ENCODE results near the gene ASPG. TPM values are rescaled to one million over a fixed set of nuclear protein-coding genes. Genes with fewer than 3 reads are reported as not detected.
"Not testable (repeated sequence)": the region's sequence is repeated elsewhere in the genome, so short reads cannot be mapped to it uniquely, and the experiment has no call there.

ASPG gene
- total and polyA plus RNA-seq, 2 donors: 2.2 to 2.7 TPM

DNA sequence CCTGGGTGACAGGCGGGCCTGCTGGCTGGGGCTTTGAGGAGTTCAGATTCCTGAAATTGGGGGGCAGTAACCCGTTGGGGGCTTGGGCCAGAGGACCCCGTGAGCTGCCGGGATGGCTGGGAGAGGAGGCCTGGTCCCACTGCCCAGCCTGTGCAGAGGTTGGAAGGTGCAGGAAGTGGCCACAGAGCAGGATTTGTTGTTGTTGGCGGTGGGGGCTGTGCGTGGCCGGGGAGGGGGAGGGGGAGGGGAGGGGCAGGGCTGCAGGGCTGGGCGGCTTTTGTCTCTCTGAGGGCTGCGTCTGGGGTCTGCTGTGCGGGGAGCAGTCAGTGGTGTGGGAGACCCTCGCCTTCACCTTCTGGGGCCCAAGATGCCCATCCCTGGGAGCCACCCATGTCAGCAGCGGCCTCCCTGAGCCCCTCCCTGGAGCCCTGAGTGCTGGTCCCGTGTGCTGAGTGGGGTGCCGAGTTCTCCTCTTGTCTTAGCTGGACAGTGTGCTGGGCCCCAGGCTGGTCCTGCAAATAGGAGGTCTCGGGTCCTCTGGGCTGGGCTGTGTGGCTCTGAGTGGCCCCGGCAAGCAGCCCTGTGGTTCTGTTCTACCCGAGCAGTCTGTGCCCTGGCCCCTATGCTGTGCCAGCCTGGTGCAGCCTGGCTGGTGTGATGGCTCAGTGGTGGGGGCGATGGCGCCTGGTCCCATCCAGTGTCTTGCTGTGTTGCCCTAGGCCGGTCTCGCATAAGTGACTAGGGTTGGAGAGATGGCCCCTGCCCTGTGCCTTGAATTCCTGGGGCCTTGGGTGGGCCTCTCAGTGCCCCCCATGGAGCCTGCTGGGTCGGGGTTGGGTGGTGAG lies 63.2 kb downstream of the ASPG start:
- Histone ChIP-seq H3K4me3 (ENCODE audit: low read depth, low read length) (no peak overlapping the region), H3K36me3 (ENCODE audit: insufficient read depth) (no peaks in the 10 kb centered on the region), H3K4me1 (ENCODE audit: insufficient read depth) (no peaks in the 10 kb centered on the region), H3K27ac (ENCODE audit: low read depth) (no peak overlapping the region)
- 75% methylated on average over 22 of the region's 22 CpGs for WGBS
- DNase-seq (ENCODE audit: extremely low spot score): no peak

DNA sequence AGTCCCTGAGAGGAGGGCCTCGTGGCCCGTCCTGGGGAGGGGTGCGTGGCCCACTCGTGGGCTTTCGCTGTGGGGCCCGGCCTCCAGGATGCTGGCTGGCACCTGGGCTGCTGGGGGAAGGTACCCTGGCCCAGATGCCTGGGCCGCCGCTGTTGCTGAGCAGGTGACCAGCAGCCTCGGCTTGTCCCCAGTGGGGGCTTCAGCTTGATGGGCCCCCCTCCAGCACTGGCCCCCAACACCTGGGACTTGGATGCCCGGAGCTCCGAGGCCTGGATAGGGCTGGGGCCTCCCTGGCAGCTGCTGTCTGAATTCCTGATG lies 63.7 kb downstream of the ASPG start:
- WGBS: 90% methylated on average over 11 of the region's 11 CpGs
- no peak for DNase-seq (ENCODE audit: extremely low spot score)
- Histone ChIP-seq H3K4me3 (ENCODE audit: low read depth, low read length) (no peak overlapping the region), H3K36me3 (ENCODE audit: insufficient read depth) (no peaks in the 10 kb centered on the region), H3K4me1 (ENCODE audit: insufficient read depth) (no peaks in the 10 kb centered on the region), H3K27ac (ENCODE audit: low read depth) (no peak overlapping the region)

DNA sequence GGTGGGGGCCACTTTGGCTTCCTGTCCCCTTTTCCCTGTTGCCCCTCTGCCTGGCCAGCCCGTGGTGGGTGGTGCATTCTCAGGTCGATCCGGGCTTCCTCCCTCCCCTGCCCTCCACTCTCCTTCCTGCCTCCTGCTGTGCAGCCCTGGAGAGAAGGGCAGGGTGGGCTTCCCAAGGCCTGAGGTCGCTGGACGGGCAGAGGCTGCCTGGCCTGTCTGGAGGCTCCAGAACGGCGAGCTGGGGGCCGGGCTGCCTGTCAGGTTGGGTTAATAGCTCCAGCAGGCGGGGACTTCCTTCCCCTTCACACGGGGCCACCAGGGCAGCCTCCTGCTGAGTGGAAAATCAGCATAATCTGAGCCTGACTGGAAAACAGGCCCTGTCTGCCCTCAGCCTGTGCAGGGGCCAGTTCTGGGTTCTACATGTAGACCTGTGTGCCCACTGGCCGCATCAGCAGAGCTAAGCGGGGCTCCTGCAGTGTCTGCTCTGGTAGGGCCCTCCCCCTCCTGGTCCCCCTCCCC lies 64.2 kb downstream of the ASPG start:
- DNase-seq (ENCODE audit: extremely low spot score): no peak
- Histone ChIP-seq H3K4me3 (ENCODE audit: low read depth, low read length) (no peak overlapping the region), H3K36me3 (ENCODE audit: insufficient read depth) (no peaks in the 10 kb centered on the region), H3K4me1 (ENCODE audit: insufficient read depth) (no peaks in the 10 kb centered on the region), H3K27ac (ENCODE audit: low read depth) (no peak overlapping the region)
- WGBS: 41% methylated on average over 12 of the region's 12 CpGs

DNA sequence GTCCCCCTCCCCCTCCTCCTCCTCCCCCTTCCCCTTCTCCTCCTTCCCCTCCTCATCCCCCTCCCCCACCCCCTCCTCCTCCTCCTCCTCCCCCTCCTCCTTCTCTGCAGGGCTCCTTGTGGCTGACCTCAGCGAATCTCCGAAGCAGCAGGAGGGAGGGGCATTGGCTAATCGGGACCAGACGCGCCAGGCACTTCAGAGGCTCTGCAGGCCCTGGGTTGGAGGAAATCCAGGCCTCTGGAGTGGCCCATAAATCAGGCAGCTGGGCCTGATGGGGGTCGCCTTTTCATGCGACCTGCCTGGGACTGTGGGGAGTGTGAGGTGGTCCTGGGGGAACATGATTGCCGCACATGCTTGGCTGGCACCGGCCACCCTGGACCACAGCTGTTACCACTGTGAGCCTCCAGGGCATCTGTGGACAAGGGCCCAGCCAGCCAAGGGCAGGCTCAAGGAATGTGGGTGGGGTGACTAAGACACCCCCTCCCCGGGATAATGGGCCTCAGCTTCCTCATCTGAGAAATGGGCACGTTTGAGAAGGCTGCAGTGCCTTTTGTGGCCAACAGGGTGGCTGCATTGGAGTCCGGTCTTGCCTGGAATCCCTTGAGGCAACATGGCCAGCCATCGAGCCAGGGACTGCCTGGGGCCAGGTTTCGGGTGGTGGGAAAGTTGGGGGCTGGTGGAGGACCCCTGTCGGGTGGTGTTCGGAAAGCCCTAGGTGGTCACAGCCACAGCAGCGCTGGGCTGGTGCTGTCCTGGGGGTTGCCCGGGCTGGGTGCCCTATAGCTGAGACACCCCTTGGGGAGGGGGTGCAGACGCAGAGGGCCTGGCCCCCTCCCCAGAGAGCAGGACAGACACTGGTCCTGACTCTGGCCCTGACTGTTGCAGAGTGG lies 64.9 kb downstream of the ASPG start:
- no peaks in the 10 kb centered on the region for H3K36me3 ChIP-seq (ENCODE audit: insufficient read depth)
- WGBS: 42% methylated on average over 19 of the region's 19 CpGs
- peak; percentile 71 for DNase-seq (ENCODE audit: extremely low spot score)
- no peak overlapping the region for H3K4me3 ChIP-seq (ENCODE audit: low read depth, low read length)
- no peaks in the 10 kb centered on the region for H3K4me1 ChIP-seq (ENCODE audit: insufficient read depth)
- H3K27ac ChIP-seq (ENCODE audit: low read depth): no peak overlapping the region

DNA sequence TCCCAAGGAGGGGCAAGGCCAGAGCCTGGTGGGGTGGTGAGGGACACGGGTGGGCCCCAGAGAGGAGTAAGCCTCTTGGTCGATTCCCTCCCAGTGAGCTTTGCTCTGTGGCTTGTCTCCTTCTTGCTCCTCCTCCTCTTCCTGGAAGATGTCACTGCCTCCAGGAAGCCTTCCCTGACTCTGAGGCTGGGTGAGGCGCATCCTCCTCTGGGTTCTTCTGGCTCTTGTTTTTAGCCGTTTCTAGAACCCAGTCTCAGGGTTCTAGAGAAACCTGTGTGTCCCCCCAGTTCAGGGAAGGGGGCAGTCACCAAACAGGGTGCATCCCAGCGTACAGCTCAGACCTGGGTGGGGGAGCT lies 65.5 kb downstream of the ASPG start:
- H3K4me3 ChIP-seq (ENCODE audit: low read depth, low read length): no peak overlapping the region
- 82% methylated on average over 5 of the region's 5 CpGs for WGBS
- no peaks in the 10 kb centered on the region for H3K4me1 ChIP-seq (ENCODE audit: insufficient read depth)
- no peaks in the 10 kb centered on the region for H3K36me3 ChIP-seq (ENCODE audit: insufficient read depth)
- DNase-seq (ENCODE audit: extremely low spot score): no peak
- H3K27ac ChIP-seq (ENCODE audit: low read depth): no peak overlapping the region

DNA sequence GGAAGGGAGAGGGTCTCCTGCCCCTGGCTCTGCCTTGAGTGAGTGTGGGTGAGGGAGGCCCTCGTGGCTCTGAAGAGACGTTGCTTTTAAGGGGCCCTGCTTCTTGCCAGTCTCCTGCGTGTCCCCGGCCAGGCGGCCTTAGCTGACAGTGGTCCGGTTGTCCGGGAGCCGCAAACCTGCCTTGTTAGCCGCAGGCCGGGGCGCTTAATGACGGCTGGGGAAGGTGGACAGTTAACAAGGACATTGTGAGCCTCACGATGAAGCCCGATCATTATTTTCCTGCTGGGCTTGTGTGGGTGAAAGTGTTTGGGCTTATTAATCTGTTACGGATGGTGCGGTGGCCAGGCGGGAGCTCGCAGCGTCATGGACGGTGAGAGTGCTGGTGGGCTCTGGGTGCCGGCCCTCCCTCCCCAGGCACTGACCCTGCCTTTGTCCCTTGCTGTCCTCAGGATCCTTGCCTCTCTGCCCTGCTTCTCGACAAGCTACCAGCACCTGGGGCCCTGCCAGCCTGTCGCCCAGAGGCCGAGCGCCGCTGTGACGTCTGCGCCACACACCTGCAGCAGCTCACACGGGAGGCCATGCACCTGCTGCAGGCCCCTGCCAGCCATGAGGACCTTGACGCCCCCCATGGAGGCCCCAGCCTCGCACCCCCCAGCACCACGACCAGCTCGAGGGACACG lies 66.2 kb downstream of the ASPG start:
- H3K36me3 ChIP-seq (ENCODE audit: insufficient read depth): no peaks in the 10 kb centered on the region
- no peak overlapping the region for H3K27ac ChIP-seq (ENCODE audit: low read depth)
- WGBS: 91% methylated on average over 34 of the region's 34 CpGs
- H3K4me3 ChIP-seq (ENCODE audit: low read depth, low read length): no peak overlapping the region
- H3K4me1 ChIP-seq (ENCODE audit: insufficient read depth): no peaks in the 10 kb centered on the region
- no peak for DNase-seq (ENCODE audit: extremely low spot score)

DNA sequence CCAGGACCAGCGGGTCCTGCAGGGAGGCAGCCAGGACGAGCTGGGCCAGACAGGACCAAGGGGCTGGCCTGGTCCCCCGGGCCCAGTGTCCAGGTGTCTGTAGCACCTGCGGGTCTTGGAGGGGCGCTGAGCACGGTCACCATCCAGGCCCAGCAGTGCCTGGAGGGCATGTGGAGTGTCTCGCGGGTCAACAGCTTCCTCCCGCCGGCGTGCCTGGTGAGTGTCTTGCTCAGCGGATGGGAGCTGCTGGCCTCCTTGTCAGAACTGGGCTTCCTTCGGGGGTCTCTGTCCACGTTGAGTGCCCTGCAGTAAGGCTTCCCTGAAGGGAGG lies 66.7 kb downstream of the ASPG start:
- H3K36me3 ChIP-seq (ENCODE audit: insufficient read depth): no peaks in the 10 kb centered on the region
- 93% methylated on average over 14 of the region's 14 CpGs for WGBS
- no peak overlapping the region for H3K4me3 ChIP-seq (ENCODE audit: low read depth, low read length)
- no peak for DNase-seq (ENCODE audit: extremely low spot score)
- H3K4me1 ChIP-seq (ENCODE audit: insufficient read depth): no peaks in the 10 kb centered on the region
- H3K27ac ChIP-seq (ENCODE audit: low read depth): no peak overlapping the region

DNA sequence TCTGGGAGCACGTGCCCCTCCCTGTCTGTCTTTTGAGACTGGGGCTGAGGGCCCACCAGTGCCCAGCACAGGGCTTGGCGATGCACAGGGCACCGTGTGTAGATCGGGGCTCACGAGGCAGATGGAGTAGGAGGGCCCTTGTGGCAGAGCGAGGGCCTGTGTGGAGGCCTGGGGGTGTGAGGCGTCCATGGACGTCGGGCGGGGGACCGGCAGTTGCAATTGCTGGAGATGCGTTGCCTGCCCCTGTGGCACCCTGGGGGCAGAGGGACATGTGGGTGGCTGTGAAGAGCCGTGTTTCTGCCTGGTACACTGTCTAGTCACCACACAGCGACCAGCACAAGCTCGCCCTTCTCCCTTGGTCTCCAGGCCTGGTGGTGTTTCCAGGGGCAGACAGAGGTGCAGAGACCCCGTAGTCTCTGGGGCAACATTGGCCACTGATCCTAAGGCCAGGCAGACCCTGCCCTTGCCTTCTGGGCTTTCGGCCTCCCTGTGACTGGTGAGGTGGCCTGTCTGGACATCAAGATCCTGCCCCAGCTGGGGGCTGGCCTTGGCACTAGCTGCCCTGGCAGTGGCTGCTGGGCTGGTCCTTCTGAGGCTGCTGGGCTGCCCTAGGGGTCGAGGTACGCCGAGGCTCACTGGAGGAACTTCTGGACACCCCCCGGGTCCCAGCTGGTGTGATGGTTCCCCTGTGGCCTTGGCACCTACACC lies 67.3 kb downstream of the ASPG start:
- 92% methylated on average over 21 of the region's 21 CpGs for WGBS
- Histone ChIP-seq H3K4me3 (ENCODE audit: low read depth, low read length) (no peak overlapping the region), H3K27ac (ENCODE audit: low read depth) (no peak overlapping the region), H3K36me3 (ENCODE audit: insufficient read depth) (no peaks in the 10 kb centered on the region), H3K4me1 (ENCODE audit: insufficient read depth) (no peaks in the 10 kb centered on the region)
- no peak for DNase-seq (ENCODE audit: extremely low spot score)

DNA sequence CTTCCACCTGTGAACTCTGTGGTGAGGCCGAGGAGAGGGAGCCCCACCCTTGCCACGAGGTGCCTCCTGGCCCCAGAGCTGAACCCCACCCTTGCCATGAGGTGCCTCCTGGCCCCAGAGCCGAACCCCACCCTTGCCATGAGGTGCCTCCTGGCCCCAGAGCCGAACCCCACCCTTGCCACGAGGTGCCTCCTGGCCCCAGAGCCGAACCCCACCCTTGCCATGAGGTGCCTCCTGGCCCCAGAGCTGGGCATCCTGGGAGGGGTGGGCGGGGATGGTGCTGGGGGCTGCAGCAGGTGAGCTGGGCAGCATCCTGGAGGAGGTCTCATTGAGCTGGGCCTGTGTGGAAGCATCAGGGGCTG lies 67.9 kb downstream of the ASPG start:
- H3K27ac ChIP-seq (ENCODE audit: low read depth); H3K4me3 ChIP-seq (ENCODE audit: low read depth, low read length); DNase-seq (ENCODE audit: extremely low spot score); H3K36me3 ChIP-seq (ENCODE audit: insufficient read depth); H3K4me1 ChIP-seq (ENCODE audit: insufficient read depth): not testable (repeated sequence)
- 65% methylated on average over 7 of the region's 7 CpGs for WGBS

DNA sequence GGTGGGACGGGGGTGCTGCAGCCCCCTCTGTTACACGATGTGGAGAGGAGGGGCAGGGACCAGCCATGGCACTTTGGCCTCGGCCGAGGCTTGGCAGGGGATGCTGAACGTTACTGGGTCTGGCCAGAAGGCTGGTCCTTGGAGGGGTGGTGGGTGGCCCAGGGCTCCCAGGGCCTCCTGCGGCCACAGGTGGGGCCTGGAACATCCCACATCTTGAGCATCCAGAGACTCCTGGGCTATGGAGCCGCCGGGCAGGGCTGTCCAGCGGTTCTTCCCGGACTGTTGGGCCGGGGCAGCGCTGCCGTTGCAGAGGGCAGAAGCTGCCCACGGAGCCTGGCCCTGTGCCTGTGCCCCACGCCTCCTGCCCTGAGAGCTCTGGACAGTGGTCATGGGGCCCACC lies 68.7 kb downstream of the ASPG start:
- Histone ChIP-seq H3K36me3 (ENCODE audit: insufficient read depth) (no peaks in the 10 kb centered on the region), H3K4me1 (ENCODE audit: insufficient read depth) (no peaks in the 10 kb centered on the region), H3K4me3 (ENCODE audit: low read depth, low read length) (no peak overlapping the region), H3K27ac (ENCODE audit: low read depth) (no peak overlapping the region)
- DNase-seq (ENCODE audit: extremely low spot score): no peak
- WGBS: 82% methylated on average over 15 of the region's 15 CpGs

DNA sequence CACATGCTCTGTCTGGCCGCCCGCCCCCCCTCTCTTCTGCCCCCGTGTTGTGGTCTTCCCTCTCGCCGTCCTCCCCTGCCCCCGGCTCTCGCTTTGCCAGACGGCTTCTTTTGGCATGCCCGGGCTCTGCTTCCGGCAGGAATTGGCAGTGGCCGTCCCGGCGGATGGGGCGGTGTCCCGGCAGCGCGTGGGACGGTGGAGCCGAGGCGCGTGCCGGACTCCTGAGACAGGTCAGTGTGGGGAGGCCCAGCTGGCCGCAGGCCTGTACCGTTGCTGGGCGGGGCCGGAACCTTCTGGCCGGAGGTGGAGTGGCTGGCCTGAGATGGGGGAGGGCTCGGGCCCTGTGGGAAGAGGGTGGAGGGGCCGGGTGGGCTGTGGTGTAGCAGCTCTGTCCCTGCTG lies 70.0 kb downstream of the ASPG start:
- Histone ChIP-seq H3K27ac (ENCODE audit: low read depth) (no peak overlapping the region), H3K36me3 (ENCODE audit: insufficient read depth) (no peaks in the 10 kb centered on the region), H3K4me1 (ENCODE audit: insufficient read depth) (no peaks in the 10 kb centered on the region), H3K4me3 (ENCODE audit: low read depth, low read length) (no peak overlapping the region)
- no peak for DNase-seq (ENCODE audit: extremely low spot score)
- WGBS: 67% methylated on average over 29 of the region's 29 CpGs

DNA sequence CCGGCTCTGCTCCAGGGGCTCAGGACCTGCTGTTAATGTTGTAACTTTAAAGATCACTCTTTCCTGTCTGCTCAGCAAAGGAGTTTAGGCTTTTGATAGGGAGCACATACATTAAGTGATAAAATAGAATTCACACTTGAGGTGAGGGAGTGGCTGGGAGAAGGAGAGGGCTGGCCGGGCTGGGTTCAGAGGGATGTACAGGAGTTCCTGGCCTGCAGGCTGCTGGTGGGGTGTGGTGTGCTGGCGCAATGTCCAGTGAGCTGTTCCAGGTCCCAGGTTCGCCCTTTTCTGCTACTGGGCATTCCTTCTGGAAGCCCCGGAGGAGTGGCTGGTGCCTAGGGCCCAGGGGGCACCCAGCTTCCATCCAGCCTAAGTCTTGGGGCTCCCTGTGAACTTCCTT lies 70.6 kb downstream of the ASPG start:
- H3K27ac ChIP-seq (ENCODE audit: low read depth): no peak overlapping the region
- WGBS: 93% methylated on average over 5 of the region's 5 CpGs
- no peak overlapping the region for H3K4me3 ChIP-seq (ENCODE audit: low read depth, low read length)
- H3K36me3 ChIP-seq (ENCODE audit: insufficient read depth): no peaks in the 10 kb centered on the region
- DNase-seq (ENCODE audit: extremely low spot score): no peak
- H3K4me1 ChIP-seq (ENCODE audit: insufficient read depth): no peaks in the 10 kb centered on the region
